NCI-H1694 treated with DMSO at 0.1 percent for 48 hours (cell line): ENCODE measurements around the gene CYP2A7.
"Not testable (repeated sequence)": the region's sequence is repeated elsewhere in the genome, so short reads cannot be mapped to it uniquely, and the experiment has no call there.

Source experiments
- DNase-seq: peaks from one replicate; lab custom pipeline; 2025; lab: John Stamatoyannopoulos, UW

The CYP2A7 gene

DNA sequence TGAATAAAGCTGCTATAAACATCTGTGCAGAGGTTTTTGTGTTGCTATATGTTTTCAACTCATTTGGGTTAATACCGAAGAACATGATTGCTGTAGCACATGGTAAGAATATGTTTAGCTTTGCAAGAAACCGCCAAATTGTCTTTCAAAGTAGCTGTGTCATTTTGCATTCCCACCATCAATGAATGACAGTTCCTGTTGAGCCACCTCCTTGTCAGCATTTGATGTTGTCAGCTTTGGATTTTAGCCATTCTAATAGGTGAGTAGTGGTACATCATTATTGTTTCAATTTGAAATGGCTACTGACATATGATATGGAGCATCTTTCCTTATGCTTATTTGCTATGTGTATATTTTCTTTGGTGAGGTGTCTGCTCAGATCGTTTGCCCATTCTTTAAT lies 40.0 kb downstream of the CYP2A7 start:
- DNase-seq, result not testable (repeated sequence)

DNA sequence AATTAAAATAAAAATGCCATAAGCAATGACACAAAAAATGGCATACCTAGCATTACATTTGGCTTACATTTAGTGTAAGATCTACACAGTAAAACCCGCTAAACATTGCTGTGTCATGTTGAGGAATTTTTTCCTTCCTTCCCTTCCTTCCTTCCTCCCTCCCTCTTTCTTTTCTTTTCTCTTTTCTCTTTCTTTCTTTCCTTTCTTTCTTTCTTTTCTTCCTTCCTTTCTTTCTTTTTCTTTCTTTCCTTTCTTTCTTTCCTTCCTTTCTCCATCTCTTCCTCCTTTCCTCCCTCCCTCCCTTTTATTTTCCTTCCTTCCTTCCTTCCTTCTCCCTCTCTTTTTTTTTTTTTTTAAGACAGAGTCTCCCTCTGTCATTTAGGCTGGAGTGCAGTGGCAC lies 43.6 kb downstream of the CYP2A7 start:
- not testable (repeated sequence) for DNase-seq

DNA sequence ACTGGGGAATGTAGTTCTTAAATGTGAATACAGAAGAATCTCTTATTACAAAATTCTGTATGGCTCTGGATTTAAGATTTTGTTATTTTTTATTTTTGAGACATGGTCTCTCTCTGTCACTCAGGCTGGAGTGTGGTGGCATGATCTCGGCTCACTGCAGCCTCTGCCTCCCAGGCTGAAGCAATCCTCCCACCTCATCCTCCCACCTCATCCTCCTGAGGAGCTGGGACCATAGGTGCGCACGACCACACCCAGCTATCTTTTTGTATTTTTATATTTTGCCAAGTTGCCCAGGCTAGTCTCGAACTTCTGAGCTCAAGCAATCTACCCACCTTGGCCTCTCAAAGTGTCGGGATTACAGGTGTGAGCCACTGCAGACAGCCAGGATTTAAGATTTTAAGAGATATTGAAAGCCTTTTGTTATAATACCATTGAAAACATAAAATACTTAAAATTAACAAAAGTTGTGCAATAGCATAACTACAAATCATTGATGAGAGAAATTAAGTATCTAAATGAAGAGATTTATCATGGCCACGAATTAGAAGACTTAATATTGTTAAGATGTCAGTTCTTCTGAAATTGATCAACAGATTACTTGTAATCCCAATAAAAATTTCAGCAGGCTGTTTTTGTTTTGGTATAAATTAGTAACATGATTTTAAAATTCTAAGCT lies 45.1 kb downstream of the CYP2A7 start:
- DNase-seq, result no peak

DNA sequence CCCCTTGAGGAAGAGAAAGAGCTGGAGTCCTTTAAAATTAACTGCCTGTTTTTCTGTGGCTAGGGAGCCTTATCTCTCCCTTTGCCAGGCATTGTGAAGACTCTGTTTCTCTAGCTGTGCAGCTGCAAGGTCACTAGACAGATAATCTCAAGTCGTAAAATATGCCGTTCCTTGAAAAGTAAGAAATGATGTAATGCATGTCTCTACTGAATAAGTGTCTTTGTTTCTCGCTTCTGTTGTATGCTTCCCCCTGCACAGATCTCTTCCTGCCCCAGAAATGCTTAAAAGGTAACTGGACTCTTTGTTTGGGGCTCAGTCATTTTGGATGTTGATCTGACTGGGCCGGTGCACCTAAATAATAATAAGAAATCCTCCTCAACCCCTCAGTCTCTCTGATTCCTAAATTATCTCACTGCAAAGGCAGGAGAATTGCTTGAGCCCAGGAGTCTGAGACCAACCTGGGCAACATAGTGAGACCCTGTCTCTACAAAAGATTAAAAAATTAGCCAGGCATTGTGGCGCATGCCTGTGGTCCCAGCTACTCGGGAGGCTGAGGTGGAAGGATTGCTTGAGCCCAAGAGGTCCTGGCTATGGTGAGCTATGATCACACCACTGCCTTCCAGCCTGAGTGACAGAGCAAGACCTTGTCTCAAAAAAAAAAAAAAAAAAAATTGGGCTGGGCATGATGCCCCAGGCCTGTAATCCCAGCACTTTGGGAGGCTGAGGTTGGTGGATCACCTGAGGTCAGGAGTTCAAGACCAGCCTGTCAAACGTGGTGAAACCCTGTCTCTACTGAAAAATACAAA lies 48.1 kb downstream of the CYP2A7 start:
- not testable (repeated sequence) for DNase-seq

DNA sequence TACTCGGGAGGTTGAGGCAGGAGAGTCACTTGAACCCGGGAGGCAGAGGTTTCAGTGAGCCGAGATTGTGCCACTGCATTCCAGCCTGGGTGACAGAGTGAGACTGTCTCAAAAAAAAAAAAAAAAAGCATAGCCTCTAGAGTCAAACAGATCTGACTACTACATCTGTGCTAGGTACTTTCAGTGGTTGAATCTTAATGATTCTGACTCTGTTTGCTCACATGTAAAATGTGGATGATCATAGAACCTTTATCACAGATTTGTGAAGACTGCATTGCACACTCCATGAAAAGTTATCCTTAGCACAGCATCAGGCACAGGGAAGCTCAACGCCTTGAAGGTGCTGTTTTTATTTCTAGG lies 49.6 kb downstream of the CYP2A7 start:
- not testable (repeated sequence) for DNase-seq

DNA sequence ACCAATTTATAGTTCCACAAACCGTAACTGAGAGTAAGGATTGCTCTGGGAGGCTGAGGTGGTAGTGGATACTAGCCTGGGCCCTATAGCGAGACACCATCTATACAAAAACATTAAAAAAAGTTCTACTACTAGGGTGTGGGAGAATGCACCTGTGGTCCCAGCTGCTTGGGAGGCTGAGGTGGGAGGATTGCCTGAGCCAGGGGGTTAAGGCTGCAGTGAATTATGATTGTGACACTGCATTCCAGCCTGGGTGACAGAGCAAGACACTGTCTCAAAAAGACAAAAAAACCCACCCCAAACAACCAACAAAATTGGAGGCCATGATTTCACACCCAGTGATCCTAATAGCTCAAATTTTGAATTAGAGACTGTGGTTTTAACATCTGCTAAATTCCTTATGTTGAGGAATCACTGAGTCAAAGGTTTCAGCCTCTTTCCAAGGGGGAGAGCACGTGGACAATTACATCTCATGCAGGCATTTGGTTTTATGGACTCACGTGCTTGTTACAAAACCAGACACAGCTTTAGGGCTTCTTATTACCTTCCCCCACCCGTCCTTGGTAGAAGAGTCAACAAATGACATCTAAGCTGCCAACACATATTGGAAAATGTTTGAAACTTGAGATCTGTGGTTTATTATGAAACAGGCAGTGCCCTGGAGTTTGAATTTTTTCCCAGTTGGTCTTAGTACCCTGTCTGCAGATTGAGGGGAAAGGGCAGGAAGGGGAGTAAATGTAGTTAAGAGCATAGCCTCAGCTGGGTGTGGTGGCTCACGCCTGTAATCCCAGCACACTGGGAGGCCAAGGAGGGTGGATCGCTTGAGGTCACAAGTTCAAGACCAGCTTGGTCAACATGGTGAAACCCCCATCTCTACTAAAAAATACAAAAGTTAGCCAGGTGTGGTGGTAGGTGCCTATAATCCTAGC lies 50.3 kb downstream of the CYP2A7 start:
- DNase-seq, result no peak

DNA sequence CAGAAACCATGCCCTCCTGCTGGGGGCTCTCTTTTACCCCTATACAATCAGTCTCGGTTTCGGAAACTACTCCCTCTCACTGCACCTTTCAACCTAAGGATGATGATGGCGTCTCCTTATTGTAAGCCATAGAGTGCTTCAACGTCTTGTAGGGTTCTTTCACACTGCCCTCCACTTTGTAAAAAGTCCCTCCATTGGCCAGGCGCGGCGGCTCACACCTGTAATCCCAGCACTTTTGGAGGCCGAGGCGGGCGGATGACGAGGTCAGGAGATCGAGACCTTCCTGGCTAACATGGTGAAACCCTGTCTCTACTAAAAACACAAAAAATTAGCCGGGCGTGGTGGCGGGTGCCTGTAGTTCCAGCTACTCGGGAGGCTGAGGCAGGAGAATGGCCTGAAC lies 51.3 kb downstream of the CYP2A7 start:
- not testable (repeated sequence) for DNase-seq

DNA sequence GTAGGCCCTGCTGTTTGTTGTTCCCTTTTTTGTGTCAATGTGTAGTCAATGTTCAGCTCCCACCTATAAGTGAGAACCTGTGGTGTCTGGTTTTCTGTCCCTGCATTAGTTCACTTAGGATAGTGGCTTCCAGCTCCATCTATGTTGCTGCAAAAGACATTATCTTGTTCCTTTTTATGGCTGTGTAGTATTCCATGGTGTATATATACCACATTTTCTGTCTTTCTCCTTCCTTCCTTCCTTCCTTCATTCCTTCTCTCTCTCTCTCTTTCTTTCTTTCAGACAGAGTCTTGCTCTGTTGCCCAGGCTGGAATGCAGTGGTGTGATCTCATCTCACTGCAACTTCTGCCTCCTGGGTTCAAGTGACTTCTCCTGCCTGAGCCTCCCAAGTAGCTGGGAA lies 52.8 kb downstream of the CYP2A7 start:
- DNase-seq, result no peak

DNA sequence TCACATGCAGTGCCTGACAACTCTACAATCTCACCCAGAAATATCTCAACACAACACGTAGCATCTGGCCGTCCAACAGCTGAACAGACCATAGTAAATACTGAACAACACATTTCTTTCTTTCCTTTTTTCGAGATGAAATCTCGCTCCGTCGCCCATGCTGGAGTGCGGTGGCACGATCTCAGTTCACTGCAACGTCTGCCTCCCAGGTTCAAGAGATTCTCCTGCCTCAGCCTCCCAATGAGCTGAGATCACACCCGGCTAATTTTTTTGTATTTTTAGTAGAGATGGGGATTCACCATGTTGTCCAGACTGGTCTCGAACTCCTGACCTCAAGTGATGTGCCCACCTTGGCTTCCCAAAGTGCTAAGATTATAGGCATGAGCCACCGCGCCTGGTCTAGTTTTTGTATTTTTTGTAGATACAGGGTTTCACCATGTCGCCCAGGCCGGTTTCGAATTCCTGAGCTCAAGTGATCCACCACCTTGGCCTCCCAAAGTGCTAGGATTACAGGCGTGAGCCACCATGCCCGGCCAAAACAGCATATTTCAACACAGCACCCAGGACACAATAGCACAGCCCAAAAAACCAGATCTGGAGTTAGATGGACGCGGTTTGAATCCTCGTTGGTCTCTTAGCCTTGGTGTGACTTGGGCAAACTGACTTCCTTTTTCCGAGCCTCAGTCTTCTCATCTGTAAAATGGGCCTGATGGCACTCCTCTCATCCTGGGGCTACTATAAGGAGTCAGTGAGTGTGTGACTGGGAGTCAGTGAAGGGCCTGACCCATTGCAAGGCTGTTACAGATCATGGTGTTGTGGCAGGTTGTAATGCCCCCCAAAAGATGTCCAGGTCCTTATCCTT lies 54.4 kb downstream of the CYP2A7 start:
- DNase-seq, result no peak

DNA sequence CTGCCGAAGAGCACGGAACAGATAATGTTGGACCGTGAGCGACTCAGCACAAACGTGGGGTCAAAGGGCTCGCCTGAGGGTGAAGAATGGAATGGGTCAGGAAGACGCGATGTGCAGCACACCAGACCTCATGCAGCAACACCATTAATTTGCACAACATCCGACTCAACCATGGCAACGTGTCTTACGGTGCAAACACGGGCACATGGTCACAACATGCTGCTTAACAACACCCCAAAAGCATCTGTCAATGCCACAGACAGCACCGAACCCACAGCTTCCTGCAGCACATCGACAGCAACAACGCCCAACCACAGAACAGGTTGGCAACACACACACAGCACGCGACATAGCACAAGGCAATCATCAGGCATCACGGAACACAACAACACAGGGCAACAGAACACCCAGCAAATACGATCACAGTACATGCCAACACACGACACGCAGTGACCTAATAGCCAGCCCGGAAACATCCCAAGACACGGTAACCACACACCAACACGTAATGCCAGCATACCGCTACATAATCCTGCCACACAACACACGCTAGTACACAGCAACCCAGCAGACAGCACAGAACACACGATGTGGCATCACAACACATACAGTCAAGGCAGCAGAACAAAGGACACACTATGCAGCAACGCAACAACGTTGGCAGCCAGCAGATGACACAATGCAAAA lies 55.2 kb downstream of the CYP2A7 start:
- DNase-seq, result not testable (repeated sequence)

DNA sequence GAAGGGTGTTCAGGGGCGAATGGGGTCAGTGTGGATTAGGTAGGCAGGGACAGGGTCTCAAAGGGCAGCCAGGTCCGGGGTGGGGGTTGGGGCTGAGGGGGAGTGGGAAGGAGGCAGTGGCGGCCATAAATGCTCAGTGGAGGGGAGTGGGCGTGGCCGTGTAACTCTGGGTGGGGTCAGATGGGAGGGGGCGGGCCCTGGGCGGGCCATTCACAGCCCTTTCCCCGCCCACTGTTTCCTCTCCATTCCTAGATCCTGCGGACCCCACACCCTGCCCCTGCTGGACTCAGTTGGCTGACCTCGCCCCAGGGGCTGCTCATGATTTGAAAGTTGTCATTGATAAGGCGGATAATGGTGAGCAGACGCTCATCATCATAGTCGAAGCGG lies 55.7 kb downstream of the CYP2A7 start:
- DNase-seq, result not testable (repeated sequence)

DNA sequence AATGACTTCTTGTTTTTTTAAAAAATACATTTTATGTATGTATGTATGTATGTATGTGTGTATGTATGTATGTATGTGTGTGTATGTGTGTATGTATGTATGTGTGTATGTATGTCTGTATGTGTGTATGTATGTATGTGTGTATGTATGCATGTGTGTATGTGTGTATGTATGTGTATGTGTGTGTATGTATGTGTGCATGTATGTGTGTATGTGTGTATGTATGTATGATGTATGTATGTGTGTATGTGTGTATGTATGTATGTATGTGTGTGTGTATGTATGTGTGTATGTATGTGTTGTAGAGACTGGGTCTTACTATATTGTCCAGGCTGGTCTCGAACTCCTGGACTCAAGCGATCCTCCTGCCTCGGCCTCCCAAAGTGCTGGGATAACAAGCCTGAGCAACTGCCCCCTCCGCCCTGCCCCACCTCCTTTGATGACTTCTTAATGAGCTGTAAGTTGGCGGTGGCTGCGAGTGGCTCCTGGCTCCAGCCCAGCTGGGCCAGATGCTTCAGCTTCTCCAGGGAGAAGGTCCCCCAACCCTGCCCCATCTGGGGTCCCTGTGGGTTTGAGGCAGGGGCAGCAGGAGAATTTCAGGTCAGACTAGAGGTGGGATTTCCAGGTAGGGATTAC lies 56.5 kb downstream of the CYP2A7 start:
- not testable (repeated sequence) for DNase-seq
